ENCODE results near the gene DENND4C.
"Not testable (repeated sequence)": the region's sequence is repeated elsewhere in the genome, so short reads cannot be mapped to it uniquely, and the experiment has no call there.

DENND4C gene

DNA sequence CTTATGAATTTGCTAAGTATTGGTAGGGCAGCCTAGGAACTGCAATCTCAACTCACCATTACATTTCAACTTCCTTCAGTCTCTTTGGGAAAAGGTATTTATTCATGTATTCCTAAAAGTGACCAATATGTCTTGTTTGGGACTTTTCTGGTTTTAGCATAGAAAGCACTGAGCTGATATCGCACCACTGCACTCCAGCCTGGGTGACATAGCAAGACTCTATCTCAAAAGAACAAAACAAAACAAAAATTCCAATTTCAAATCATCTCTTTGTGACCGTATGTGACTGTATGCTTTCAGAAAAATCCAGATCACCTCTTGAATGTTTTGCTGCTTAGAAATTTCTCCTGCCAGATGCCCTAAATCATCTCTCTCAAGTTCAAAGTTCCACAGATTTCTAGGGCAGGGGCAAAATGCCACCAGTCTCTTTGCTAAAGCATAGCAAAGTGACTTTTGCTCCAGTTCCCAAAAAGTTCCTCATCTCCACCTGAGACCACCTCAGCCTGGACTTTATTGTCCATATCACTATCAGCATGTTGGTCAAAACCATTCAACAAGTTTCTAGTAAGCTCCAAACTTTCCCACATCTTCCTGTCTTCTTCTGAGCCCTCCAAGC, 37.0 kb upstream of the DENND4C start:
- H3K27me3 ChIP-seq (replicated peaks; ENCODE audit: control insufficient read depth, insufficient read depth, low read length, poor library complexity, severe bottlenecking); H3K4me3 ChIP-seq (ENCODE audit: insufficient read depth, low read depth, low read length, poor library complexity, severe bottlenecking); DNase-seq; H3K36me3 ChIP-seq (ENCODE audit: control insufficient read depth, insufficient read depth, low read length); H3K9me3 ChIP-seq (ENCODE audit: control insufficient read depth, low read length); H3K27ac ChIP-seq (ENCODE audit: insufficient read depth, low read length, poor library complexity, severe bottlenecking); H3K4me1 ChIP-seq (ENCODE audit: control insufficient read depth, insufficient read depth, low read length, poor library complexity, severe bottlenecking): not testable (repeated sequence)

DNA sequence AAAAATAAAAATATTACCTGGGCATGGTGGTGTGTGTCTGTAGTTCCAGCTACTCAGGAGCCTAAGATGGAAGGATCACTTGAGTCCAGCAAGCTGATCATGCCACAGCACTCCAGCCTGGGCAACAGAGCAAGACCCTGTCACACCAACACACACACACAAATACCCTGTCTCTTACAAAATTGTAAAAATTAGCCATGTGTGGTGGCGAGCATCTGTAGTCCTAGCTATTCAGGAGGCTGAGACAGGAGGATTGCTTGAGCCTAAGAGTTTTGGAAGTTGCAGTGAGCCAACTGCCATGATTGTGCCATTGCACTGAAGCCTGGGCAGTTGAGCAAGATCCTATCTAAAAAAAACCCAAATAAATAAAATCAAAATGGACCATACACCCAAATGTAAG, 32.1 kb upstream of the DENND4C start:
- Histone ChIP-seq H3K27me3 (replicated peaks; ENCODE audit: control insufficient read depth, insufficient read depth, low read length, poor library complexity, severe bottlenecking) (no peaks in the 10 kb centered on the region), H3K4me3 (ENCODE audit: insufficient read depth, low read depth, low read length, poor library complexity, severe bottlenecking) (no peak overlapping the region), H3K27ac (ENCODE audit: insufficient read depth, low read length, poor library complexity, severe bottlenecking) (no peak overlapping the region), H3K4me1 (ENCODE audit: control insufficient read depth, insufficient read depth, low read length, poor library complexity, severe bottlenecking) (no peaks in the 10 kb centered on the region), H3K36me3 (ENCODE audit: control insufficient read depth, insufficient read depth, low read length) (no peaks in the 10 kb centered on the region), H3K9me3 (ENCODE audit: control insufficient read depth, low read length) (no peaks in the 10 kb centered on the region)
- no peak for DNase-seq

DNA sequence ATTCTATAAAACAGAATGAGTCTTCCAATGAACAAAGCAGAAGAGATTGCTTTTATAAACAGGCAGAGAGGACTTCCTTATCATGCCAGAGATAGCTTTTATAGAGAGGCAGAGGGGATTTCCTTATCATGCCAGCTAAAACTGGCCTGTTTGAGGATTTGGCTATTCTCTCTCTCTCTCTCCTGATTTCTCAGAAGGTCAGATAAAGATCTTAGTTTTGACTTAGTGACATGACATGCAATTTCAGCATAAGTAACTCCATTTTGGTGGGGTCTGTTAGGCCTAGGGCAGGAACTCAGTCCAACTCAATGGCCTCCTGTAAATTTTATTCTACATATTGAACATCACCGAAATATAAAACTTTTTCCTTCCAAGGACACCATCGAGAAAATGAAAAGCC, 31.5 kb upstream of the DENND4C start:
- Histone ChIP-seq H3K4me3 (ENCODE audit: insufficient read depth, low read depth, low read length, poor library complexity, severe bottlenecking) (no peak overlapping the region), H3K27ac (ENCODE audit: insufficient read depth, low read length, poor library complexity, severe bottlenecking) (no peak overlapping the region), H3K27me3 (replicated peaks; ENCODE audit: control insufficient read depth, insufficient read depth, low read length, poor library complexity, severe bottlenecking) (no peaks in the 10 kb centered on the region), H3K9me3 (ENCODE audit: control insufficient read depth, low read length) (no peaks in the 10 kb centered on the region), H3K4me1 (ENCODE audit: control insufficient read depth, insufficient read depth, low read length, poor library complexity, severe bottlenecking) (no peaks in the 10 kb centered on the region), H3K36me3 (ENCODE audit: control insufficient read depth, insufficient read depth, low read length) (no peaks in the 10 kb centered on the region)
- DNase-seq, result no peak

DNA sequence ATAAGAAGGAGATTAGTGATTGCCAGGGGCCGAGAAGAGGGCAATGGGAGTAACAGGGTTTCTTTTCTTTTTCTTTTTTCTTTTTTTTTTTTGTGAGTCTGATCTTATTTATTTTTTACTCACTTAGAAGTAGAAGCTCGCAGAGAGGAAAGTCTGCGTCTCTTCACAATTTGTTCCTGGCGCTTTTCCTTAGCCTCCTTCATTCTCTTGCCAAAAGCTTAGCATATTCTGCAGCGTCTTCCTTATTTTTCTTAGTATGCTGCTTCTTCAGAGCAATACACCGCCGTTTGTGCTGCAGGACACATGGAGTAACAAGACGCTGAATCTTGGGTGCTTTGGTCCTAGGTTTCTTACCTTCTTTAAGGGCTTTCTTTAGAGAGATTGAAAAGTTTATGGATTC, 30.3 kb upstream of the DENND4C start:
- no peaks in the 10 kb centered on the region for H3K9me3 ChIP-seq (ENCODE audit: control insufficient read depth, low read length)
- no peaks in the 10 kb centered on the region for H3K4me1 ChIP-seq (ENCODE audit: control insufficient read depth, insufficient read depth, low read length, poor library complexity, severe bottlenecking)
- H3K27me3 ChIP-seq (replicated peaks; ENCODE audit: control insufficient read depth, insufficient read depth, low read length, poor library complexity, severe bottlenecking), result no peaks in the 10 kb centered on the region
- H3K4me3 ChIP-seq (ENCODE audit: insufficient read depth, low read depth, low read length, poor library complexity, severe bottlenecking), result no peak overlapping the region
- no peaks in the 10 kb centered on the region for H3K36me3 ChIP-seq (ENCODE audit: control insufficient read depth, insufficient read depth, low read length)
- no peak for DNase-seq
- H3K27ac ChIP-seq (ENCODE audit: insufficient read depth, low read length, poor library complexity, severe bottlenecking), result no peak overlapping the region

DNA sequence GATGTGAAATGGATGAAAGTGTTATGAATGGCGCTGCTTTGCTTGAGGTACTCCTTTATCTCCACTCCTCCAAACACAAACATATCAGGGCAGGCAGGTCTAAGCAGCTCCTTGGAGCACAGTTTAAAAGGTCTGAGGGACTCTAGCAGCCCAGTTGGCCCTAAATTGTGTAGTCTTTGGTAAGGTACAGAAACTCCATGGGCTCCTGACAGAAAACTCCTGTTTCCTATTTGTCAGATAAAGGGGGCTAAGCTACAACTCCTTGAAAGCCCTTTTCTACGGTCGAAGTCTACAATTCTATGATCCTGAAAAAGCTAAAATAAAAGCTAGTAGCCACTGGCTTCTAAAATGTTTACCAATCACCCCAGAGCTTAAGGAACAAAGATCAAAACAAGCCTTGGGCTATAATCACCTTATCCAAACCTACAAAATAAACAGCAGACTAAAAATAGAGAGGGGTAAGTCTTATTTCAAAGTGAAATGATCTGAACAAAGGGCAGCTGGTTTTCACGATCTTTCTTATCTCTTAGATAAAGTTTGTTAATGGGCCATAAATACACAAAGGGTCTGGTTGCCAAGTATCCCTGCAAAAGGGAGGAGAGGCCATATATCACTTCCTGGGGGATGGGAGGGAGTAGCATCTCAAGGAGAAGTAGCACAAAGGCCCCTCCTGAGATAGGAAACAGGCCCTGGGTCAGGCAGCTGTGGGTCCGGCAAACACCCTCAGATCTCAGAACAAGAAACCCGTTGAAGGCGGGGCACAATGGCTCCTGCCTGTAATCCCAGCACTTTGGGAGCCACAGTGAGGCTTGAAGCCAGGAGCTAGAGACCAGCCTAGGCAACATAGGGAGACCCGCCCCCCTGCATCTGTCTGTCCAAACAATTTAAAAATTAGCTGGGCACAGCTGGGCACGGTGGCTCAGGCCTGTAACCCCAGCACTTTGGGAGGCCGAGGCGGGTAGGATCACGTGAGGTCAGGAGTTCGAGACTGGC, 28.3 kb upstream of the DENND4C start:
- Histone ChIP-seq H3K36me3 (ENCODE audit: control insufficient read depth, insufficient read depth, low read length) (no peaks in the 10 kb centered on the region), H3K4me3 (ENCODE audit: insufficient read depth, low read depth, low read length, poor library complexity, severe bottlenecking) (no peak overlapping the region), H3K27me3 (replicated peaks; ENCODE audit: control insufficient read depth, insufficient read depth, low read length, poor library complexity, severe bottlenecking) (no peaks in the 10 kb centered on the region), H3K4me1 (ENCODE audit: control insufficient read depth, insufficient read depth, low read length, poor library complexity, severe bottlenecking) (no peaks in the 10 kb centered on the region), H3K27ac (ENCODE audit: insufficient read depth, low read length, poor library complexity, severe bottlenecking) (no peak overlapping the region), H3K9me3 (ENCODE audit: control insufficient read depth, low read length) (no peaks in the 10 kb centered on the region)
- no peak for DNase-seq

DNA sequence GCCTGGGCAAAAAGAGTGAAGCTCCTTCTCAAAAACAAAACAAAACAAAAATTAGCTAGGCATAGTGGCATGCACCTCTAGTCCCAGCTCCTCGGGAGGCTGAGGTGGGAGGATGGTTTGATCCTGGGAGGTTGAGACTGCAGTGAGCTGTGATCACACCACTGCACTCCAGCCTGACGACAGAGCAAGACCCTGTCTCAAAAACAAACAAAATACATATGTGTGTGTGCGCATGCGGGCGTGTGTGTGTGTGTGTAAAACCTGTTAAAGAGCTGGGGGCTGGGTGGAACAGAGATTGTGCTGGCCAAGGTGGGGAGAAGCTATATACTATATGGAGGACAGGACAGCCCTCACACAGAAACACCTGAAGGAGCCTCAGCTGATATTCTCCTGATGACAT, 27.4 kb upstream of the DENND4C start:
- no peaks in the 10 kb centered on the region for H3K27me3 ChIP-seq (replicated peaks; ENCODE audit: control insufficient read depth, insufficient read depth, low read length, poor library complexity, severe bottlenecking)
- no peak overlapping the region for H3K27ac ChIP-seq (ENCODE audit: insufficient read depth, low read length, poor library complexity, severe bottlenecking)
- H3K4me3 ChIP-seq (ENCODE audit: insufficient read depth, low read depth, low read length, poor library complexity, severe bottlenecking), result no peak overlapping the region
- H3K36me3 ChIP-seq (ENCODE audit: control insufficient read depth, insufficient read depth, low read length), result no peaks in the 10 kb centered on the region
- no peaks in the 10 kb centered on the region for H3K9me3 ChIP-seq (ENCODE audit: control insufficient read depth, low read length)
- DNase-seq, result no peak
- no peaks in the 10 kb centered on the region for H3K4me1 ChIP-seq (ENCODE audit: control insufficient read depth, insufficient read depth, low read length, poor library complexity, severe bottlenecking)

DNA sequence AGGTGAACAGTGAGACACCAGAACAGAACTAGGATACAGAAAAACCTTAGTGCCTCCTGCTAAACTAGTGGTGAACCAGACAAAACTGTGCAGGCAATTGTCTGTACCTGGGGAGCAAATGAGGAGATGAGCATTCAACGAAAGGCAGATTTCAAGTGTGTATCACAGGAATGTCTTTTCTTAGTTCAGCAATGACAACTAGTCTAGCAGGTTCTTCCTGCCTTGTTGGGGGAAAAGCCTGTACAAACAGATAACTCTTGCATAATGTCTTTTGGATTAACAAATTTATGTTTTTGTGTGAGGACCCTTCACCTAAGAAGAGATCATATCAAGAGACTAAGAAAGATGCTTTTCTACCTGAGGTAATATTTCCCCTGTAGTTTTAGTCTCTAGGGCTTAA, 21.8 kb upstream of the DENND4C start:
- Histone ChIP-seq H3K4me3 (ENCODE audit: insufficient read depth, low read depth, low read length, poor library complexity, severe bottlenecking) (no peak overlapping the region), H3K9me3 (ENCODE audit: control insufficient read depth, low read length) (no peaks in the 10 kb centered on the region), H3K4me1 (ENCODE audit: control insufficient read depth, insufficient read depth, low read length, poor library complexity, severe bottlenecking) (no peaks in the 10 kb centered on the region), H3K27me3 (replicated peaks; ENCODE audit: control insufficient read depth, insufficient read depth, low read length, poor library complexity, severe bottlenecking) (no peaks in the 10 kb centered on the region), H3K36me3 (ENCODE audit: control insufficient read depth, insufficient read depth, low read length) (no peaks in the 10 kb centered on the region), H3K27ac (ENCODE audit: insufficient read depth, low read length, poor library complexity, severe bottlenecking) (no peak overlapping the region)
- DNase-seq, result no peak

DNA sequence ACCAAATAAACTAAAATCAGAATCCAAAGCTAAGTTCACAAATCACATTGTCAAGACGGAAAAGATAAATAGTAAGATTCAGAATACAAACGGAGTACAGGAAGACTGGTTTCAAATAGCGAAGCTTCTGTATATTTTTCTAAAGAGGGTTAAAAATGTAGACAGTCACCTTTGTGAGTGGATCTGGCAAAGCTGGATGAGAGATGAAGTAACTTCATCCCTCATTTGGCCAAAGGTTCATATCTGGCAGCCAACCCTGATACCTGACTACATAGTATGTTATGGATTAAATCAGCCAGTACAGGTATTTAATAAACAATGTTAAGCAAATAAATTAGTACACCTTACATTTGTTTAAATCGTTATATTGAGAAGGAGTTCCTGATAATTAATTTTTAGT, 21.3 kb upstream of the DENND4C start:
- no peaks in the 10 kb centered on the region for H3K4me1 ChIP-seq (ENCODE audit: control insufficient read depth, insufficient read depth, low read length, poor library complexity, severe bottlenecking)

DNA sequence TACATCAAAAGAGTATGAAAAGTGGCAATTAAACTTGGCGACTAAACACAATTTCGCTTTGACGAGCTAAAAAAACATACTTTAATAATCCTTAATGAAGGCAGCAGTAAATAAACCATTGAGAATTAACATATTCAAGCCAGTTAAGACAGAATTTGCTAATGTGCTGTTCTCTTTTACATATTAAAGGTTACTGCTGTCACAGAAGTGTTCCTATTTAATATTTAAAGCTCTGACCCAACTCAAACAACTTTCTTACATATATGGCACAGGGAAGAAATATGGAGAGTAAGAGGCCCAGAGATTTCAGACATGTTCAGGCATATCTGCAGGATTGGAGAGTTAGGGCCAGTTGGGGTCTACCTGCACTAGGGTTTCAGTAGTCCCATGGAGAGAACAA, 16.7 kb upstream of the DENND4C start:
- H3K27ac ChIP-seq (ENCODE audit: insufficient read depth, low read length, poor library complexity, severe bottlenecking), result no peak overlapping the region
- H3K4me3 ChIP-seq (ENCODE audit: insufficient read depth, low read depth, low read length, poor library complexity, severe bottlenecking), result no peak overlapping the region
- H3K9me3 ChIP-seq (ENCODE audit: control insufficient read depth, low read length), result no peaks in the 10 kb centered on the region
- H3K27me3 ChIP-seq (replicated peaks; ENCODE audit: control insufficient read depth, insufficient read depth, low read length, poor library complexity, severe bottlenecking), result no peaks in the 10 kb centered on the region
- no peaks in the 10 kb centered on the region for H3K36me3 ChIP-seq (ENCODE audit: control insufficient read depth, insufficient read depth, low read length)
- no peak for DNase-seq
- no peaks in the 10 kb centered on the region for H3K4me1 ChIP-seq (ENCODE audit: control insufficient read depth, insufficient read depth, low read length, poor library complexity, severe bottlenecking)

More for the DNA sequence above, 21.3 kb upstream of the DENND4C start:
- no peak for DNase-seq
- Histone ChIP-seq H3K27me3 (replicated peaks; ENCODE audit: control insufficient read depth, insufficient read depth, low read length, poor library complexity, severe bottlenecking) (no peaks in the 10 kb centered on the region), H3K9me3 (ENCODE audit: control insufficient read depth, low read length) (no peaks in the 10 kb centered on the region), H3K36me3 (ENCODE audit: control insufficient read depth, insufficient read depth, low read length) (no peaks in the 10 kb centered on the region), H3K27ac (ENCODE audit: insufficient read depth, low read length, poor library complexity, severe bottlenecking) (no peak overlapping the region), H3K4me3 (ENCODE audit: insufficient read depth, low read depth, low read length, poor library complexity, severe bottlenecking) (no peak overlapping the region)

DNA sequence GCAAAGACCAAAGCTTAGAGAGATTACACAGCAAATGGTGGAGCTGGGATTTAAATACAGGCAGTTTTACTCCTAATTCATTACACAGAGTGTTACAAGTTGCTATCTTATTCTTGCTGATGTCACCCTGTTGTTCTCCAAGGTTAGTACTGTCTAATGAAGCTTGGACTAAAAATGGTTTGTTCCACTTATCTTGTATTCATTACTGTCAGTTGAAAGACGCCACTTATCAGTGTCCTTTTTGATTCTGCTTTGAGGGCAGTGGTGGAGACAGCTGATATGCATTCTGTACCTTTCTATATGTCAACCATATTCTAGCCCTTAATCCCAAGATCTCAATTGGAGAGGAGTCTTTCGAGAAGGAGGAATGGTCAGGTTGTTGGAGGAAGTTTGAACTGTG, 14.0 kb upstream of the DENND4C start:
- H3K27me3 ChIP-seq (replicated peaks; ENCODE audit: control insufficient read depth, insufficient read depth, low read length, poor library complexity, severe bottlenecking), result no peaks in the 10 kb centered on the region
- no peak overlapping the region for H3K27ac ChIP-seq (ENCODE audit: insufficient read depth, low read length, poor library complexity, severe bottlenecking)
- no peak for DNase-seq
- no peaks in the 10 kb centered on the region for H3K36me3 ChIP-seq (ENCODE audit: control insufficient read depth, insufficient read depth, low read length)
- H3K4me1 ChIP-seq (ENCODE audit: control insufficient read depth, insufficient read depth, low read length, poor library complexity, severe bottlenecking), result no peaks in the 10 kb centered on the region
- no peaks in the 10 kb centered on the region for H3K9me3 ChIP-seq (ENCODE audit: control insufficient read depth, low read length)
- no peak overlapping the region for H3K4me3 ChIP-seq (ENCODE audit: insufficient read depth, low read depth, low read length, poor library complexity, severe bottlenecking)

Data from effector memory CD4-positive, alpha-beta T cell (primary cell).